Activated CD8-positive, alpha-beta memory T cell treated with anti-CD3 and anti-CD28 coated beads, Interleukin-2, amount 10 ng/mL, durations not matched to agents 7 days and 5 days (primary cell): ENCODE measurements around the gene DNAAF3. TPM values are rescaled to one million over a fixed set of nuclear protein-coding genes. Genes with fewer than 3 reads are reported as not detected.
A peak's percentile ranks its signal among the peaks of the same experiment; 100 is the strongest.
"Not testable (repeated sequence)": the region's sequence is repeated elsewhere in the genome, so short reads cannot be mapped to it uniquely, and the experiment has no call there.

ENCODE experiments used
- ATAC-seq: fragments of 150-1000 bp; cut with Tn5 transposase; one replicate; pipeline ENCODE4 v1.10.0; 2021; ENCODE audit warnings: moderate library complexity
- CTCF ChIA-PET: fragments of 350-600 bp; sonication (Branson Sonifier 250); formaldehyde crosslinking; loops from one replicate; lab custom pipeline; 2021; ENCODE audit warnings: antibody characterized with exemption; lab: Charles Lee
- DNase-seq: peaks from one replicate; pipeline ENCODE4 v3.0.0-alpha.2; 2020
- H3K27ac Mint-ChIP-seq: one replicate; pipeline ENCODE4 v1.8.0; 2021; ENCODE audit warnings: mild to moderate bottlenecking, mixed read lengths
- H3K27me3 Mint-ChIP-seq: one replicate; pipeline ENCODE4 v1.8.0; 2021; ENCODE audit warnings: mixed read lengths
- H3K36me3 Mint-ChIP-seq: one replicate; pipeline ENCODE4 v1.8.0; 2021; ENCODE audit warnings: mild to moderate bottlenecking, mixed read lengths
- H3K4me1 Mint-ChIP-seq: one replicate; pipeline ENCODE4 v1.8.0; 2021; ENCODE audit warnings: mixed read lengths
- H3K4me3 Mint-ChIP-seq: one replicate; pipeline ENCODE4 v1.8.0; 2021; ENCODE audit warnings: mild to moderate bottlenecking, moderate library complexity, mixed read lengths
- H3K9me3 Mint-ChIP-seq: one replicate; pipeline ENCODE4 v1.8.0; 2022; ENCODE audit warnings: low read depth, mixed read lengths
- total RNA-seq, 2 experiments: library from RNA; stranded (reverse); gene quantifications; one replicate each; pipeline ENCODE4 v1.2.3, GENCODE V29; 2021

DNAAF3 gene
- total RNA-seq, 2 experiments from 2014 or later = 0.35 TPM; not detected in 1

- Mint-ChIP-seq H3K27me3 (peaks cover 25% of the 10 kb centered on the region), H3K4me3 (no peak overlapping the region), H3K4me1 (peaks cover 23% of the 10 kb centered on the region), H3K36me3 (peaks cover 3% of the 10 kb centered on the region), H3K27ac (no peak overlapping the region), H3K9me3 (peaks cover 8% of the 10 kb centered on the region)
- no peak for ATAC-seq
- peak; percentile 53 for DNase-seq
- CTCF ChIA-PET = no interaction called here
These were observed 10.0 kb downstream of the DNAAF3 start for GRCh38 chr19:55156202-55157063.

- peaks cover 25% of the 10 kb centered on the region for H3K27me3 Mint-ChIP-seq
- H3K9me3 Mint-ChIP-seq = not testable (repeated sequence)
These were observed 10.6 kb downstream of the DNAAF3 start for GRCh38 chr19:55155784-55156183.

GRCh38 chr19:55153652-55154264 is 12.7 kb downstream of the DNAAF3 start:
- Mint-ChIP-seq H3K9me3 (peaks cover 8% of the 10 kb centered on the region), H3K27me3 (peaks cover 26% of the 10 kb centered on the region), H3K27ac (no peak overlapping the region), H3K36me3 (peaks cover 3% of the 10 kb centered on the region), H3K4me3 (no peak overlapping the region), H3K4me1 (peaks cover 20% of the 10 kb centered on the region)
- ATAC-seq (no peak), DNase-seq (no peak)
- CTCF ChIA-PET = interaction anchor here (1.3 kb wide), 1 partner anchor 8 kb away, joined by 4 read pairs; no protein-coding TSS in a partner anchor

More at GRCh38 chr19:55155784-55156183, 10.6 kb downstream of the DNAAF3 start:
- H3K36me3 Mint-ChIP-seq, H3K27ac Mint-ChIP-seq, CTCF ChIA-PET, ATAC-seq, H3K4me3 Mint-ChIP-seq, DNase-seq: not testable (repeated sequence)
- H3K4me1 Mint-ChIP-seq = peaks cover 23% of the 10 kb centered on the region

GRCh38 chr19:55152017-55152416 is 14.4 kb downstream of the DNAAF3 start:
- Mint-ChIP-seq H3K36me3 (peaks cover 3% of the 10 kb centered on the region), H3K27ac (peak overlapping the region; percentile 78), H3K4me3 (no peak overlapping the region), H3K27me3 (peaks cover 28% of the 10 kb centered on the region), H3K9me3 (peaks cover 8% of the 10 kb centered on the region), H3K4me1 (peaks cover 20% of the 10 kb centered on the region)
- CTCF ChIA-PET = interaction anchor here (1.1 to 3.2 kb wide), 3 partner anchors 9 to 62 kb away, joined by 3 to 11 read pairs (median 6); no protein-coding TSS in a partner anchor
- ATAC-seq (no peak), DNase-seq (no peak)

- no peak within 1 kb of the TSS for H3K27ac Mint-ChIP-seq
- H3K36me3 Mint-ChIP-seq = peaks cover 3% of the 10 kb centered on the region
- no peak within 1 kb of the TSS for H3K4me3 Mint-ChIP-seq
- H3K27me3 Mint-ChIP-seq = peaks cover 37% of the 10 kb centered on the region
- CTCF ChIA-PET = interaction anchor here (4.6 kb wide), 1 partner anchor 10 kb away, joined by 22 read pairs; no protein-coding TSS in a partner anchor
- no peak for DNase-seq
- H3K4me1 Mint-ChIP-seq = peaks cover 18% of the 10 kb centered on the region
- no peak for ATAC-seq
- H3K9me3 Mint-ChIP-seq = peaks cover 8% of the 10 kb centered on the region
These were observed 17.1 kb downstream of the DNAAF3 start, which contains the start of gene TNNT1 for GRCh38 chr19:55149078-55150003. Gene TNNT1, minus strand, starts transcription at chr19:55149206. Its CDS starts 2,049 bp downstream, at chr19:55147157.

- H3K27ac Mint-ChIP-seq = no peak overlapping the region
- peaks cover 46% of the 10 kb centered on the region for H3K27me3 Mint-ChIP-seq
- DNase-seq (no peak), ATAC-seq (no peak)
- H3K4me1 Mint-ChIP-seq = peaks cover 8% of the 10 kb centered on the region
- peaks cover 3% of the 10 kb centered on the region for H3K36me3 Mint-ChIP-seq
- no peak overlapping the region for H3K4me3 Mint-ChIP-seq
- CTCF ChIA-PET = interaction anchor here (2.4 to 4.6 kb wide), 2 partner anchors 12 to 356 kb away, joined by 10 to 22 read pairs; no protein-coding TSS in a partner anchor
- H3K9me3 Mint-ChIP-seq = peaks cover 6% of the 10 kb centered on the region
These were observed 18.7 kb downstream of the DNAAF3 start for GRCh38 chr19:55147545-55148251.

- ATAC-seq = peak; percentile 27
- no peak overlapping the region for H3K4me3 Mint-ChIP-seq
These were observed 19.6 kb downstream of the DNAAF3 start for GRCh38 chr19:55146705-55147273.

GRCh38 chr19:55146078-55146704 is 20.2 kb downstream of the DNAAF3 start:
- peak; percentile 56 for DNase-seq
- Mint-ChIP-seq H3K9me3 (no peaks in the 10 kb centered on the region), H3K27ac (no peak overlapping the region), H3K4me3 (no peak overlapping the region), H3K36me3 (no peaks in the 10 kb centered on the region), H3K27me3 (peaks cover 56% of the 10 kb centered on the region), H3K4me1 (peaks cover 6% of the 10 kb centered on the region)
- CTCF ChIA-PET = interaction anchor here (0.7 to 4.6 kb wide), 7 partner anchors 8 to 358 kb away, joined by 3 to 22 read pairs (median 3); partner anchors contain the start of gene KMT5C
- peak; percentile 51 for ATAC-seq

More at GRCh38 chr19:55146705-55147273, 19.6 kb downstream of the DNAAF3 start:
- Mint-ChIP-seq H3K4me1 (peaks cover 4% of the 10 kb centered on the region), H3K27me3 (peaks cover 50% of the 10 kb centered on the region), H3K36me3 (no peaks in the 10 kb centered on the region), H3K27ac (no peak overlapping the region), H3K9me3 (peaks cover under 1% of the 10 kb centered on the region)
- CTCF ChIA-PET = interaction anchor here (0.7 to 4.6 kb wide), 7 partner anchors 8 to 357 kb away, joined by 3 to 22 read pairs (median 3); partner anchors contain the start of gene KMT5C
- DNase-seq = no peak

- CTCF ChIA-PET = interaction anchor here (0.7 to 4.6 kb wide), 6 partner anchors 14 to 359 kb away, joined by 3 to 22 read pairs (median 9); no protein-coding TSS in a partner anchor
- H3K27me3 Mint-ChIP-seq = peaks cover 59% of the 10 kb centered on the region
These were observed 21.2 kb downstream of the DNAAF3 start for GRCh38 chr19:55145232-55145631.

GRCh38 chr19:55141696-55142095 is 24.7 kb downstream of the DNAAF3 start:
- H3K4me3 Mint-ChIP-seq = no peak overlapping the region
- H3K9me3 Mint-ChIP-seq = no peaks in the 10 kb centered on the region
- ATAC-seq (no peak), DNase-seq (no peak)
- no peak overlapping the region for H3K27ac Mint-ChIP-seq
- H3K4me1 Mint-ChIP-seq = peaks cover 7% of the 10 kb centered on the region
- CTCF ChIA-PET = interaction anchor here (0.6 to 3.3 kb wide), 38 partner anchors 9 to 508 kb away, joined by 3 to 33 read pairs (median 4); partner anchors contain the start of genes ISOC2, KMT5C, PPP6R1 and TMEM238
- peaks cover 44% of the 10 kb centered on the region for H3K27me3 Mint-ChIP-seq
- no peaks in the 10 kb centered on the region for H3K36me3 Mint-ChIP-seq

More at GRCh38 chr19:55145232-55145631, 21.2 kb downstream of the DNAAF3 start:
- ATAC-seq (no peak), DNase-seq (no peak)
- Mint-ChIP-seq H3K9me3 (no peaks in the 10 kb centered on the region), H3K4me3 (no peak overlapping the region), H3K27ac (no peak overlapping the region), H3K36me3 (no peaks in the 10 kb centered on the region), H3K4me1 (peaks cover 7% of the 10 kb centered on the region)

- H3K4me3 Mint-ChIP-seq = no peak overlapping the region
- no peak overlapping the region for H3K27ac Mint-ChIP-seq
- ATAC-seq (no peak), DNase-seq (no peak)
- CTCF ChIA-PET = no interaction called here
- peaks cover 29% of the 10 kb centered on the region for H3K27me3 Mint-ChIP-seq
- no peaks in the 10 kb centered on the region for H3K36me3 Mint-ChIP-seq
- peaks cover 6% of the 10 kb centered on the region for H3K4me1 Mint-ChIP-seq
- no peaks in the 10 kb centered on the region for H3K9me3 Mint-ChIP-seq
These were observed 28.5 kb downstream of the DNAAF3 start for GRCh38 chr19:55137915-55138314.
